Left ventricle myocardium inferior (tissue), 1 donor: Measurements from ENCODE around the gene VWCE. TPM values are rescaled to one million over a fixed set of nuclear protein-coding genes. Genes with fewer than 3 reads are reported as not detected.
A peak's percentile ranks its signal among the peaks of the same experiment; 100 is the strongest.

ENCODE experiments used
- DNase-seq: peaks from one replicate; pipeline ENCODE4 v3.0.0-alpha.2; 2020
- H3K27ac ChIP-seq: fragments of 200-600 bp; replicated peaks from 2 replicates; pipeline ENCODE4 v1.8.0; 2021
- H3K27me3 ChIP-seq: fragments of 200-600 bp; 2 replicates; pipeline ENCODE4 v1.8.0; 2021; ENCODE audit warnings: low read depth
- H3K36me3 ChIP-seq: fragments of 200-600 bp; 2 replicates; pipeline ENCODE4 v1.8.0; 2021
- H3K4me1 ChIP-seq: fragments of 200-600 bp; 2 replicates; pipeline ENCODE4 v1.8.0; 2021
- H3K4me3 ChIP-seq: fragments of 200-600 bp; 2 replicates; pipeline ENCODE4 v1.8.0; 2021; ENCODE audit warnings: mild to moderate bottlenecking, moderate library complexity
- H3K9me3 ChIP-seq: fragments of 200-600 bp; replicated peaks from 2 replicates; pipeline ENCODE4 v1.8.0; 2021
- intact Hi-C: fragments of 100-400 bp; cut with micrococcal nuclease; formaldehyde crosslinking; loops from one replicate; pipeline ENCODE4 v1.11.0; 2022
- total RNA-seq: library from RNA; stranded (reverse); fragmentation: NEBNext Ultra II Directional; extraction: Animal tissue kit (Norgen Biotek cat#: 25700); gene quantifications from one replicate; pipeline ENCODE4 v1.2.1, GENCODE V29; 2021
- TF ChIP-seq, protein P1 (sequence below): fragments of 200-600 bp; IDR thresholded peaks from 2 replicates; pipeline ENCODE4 v1.8.0; 2021; ENCODE audit warnings: antibody characterized with exemption, mild to moderate bottlenecking, borderline replicate concordance
- donor health status: DM: no; HTN: yes; CAD: no; lungs with severe emphysema.

The VWCE gene
- total RNA-seq, 1 donor from 2014 or later: 0.77 TPM

DNA sequence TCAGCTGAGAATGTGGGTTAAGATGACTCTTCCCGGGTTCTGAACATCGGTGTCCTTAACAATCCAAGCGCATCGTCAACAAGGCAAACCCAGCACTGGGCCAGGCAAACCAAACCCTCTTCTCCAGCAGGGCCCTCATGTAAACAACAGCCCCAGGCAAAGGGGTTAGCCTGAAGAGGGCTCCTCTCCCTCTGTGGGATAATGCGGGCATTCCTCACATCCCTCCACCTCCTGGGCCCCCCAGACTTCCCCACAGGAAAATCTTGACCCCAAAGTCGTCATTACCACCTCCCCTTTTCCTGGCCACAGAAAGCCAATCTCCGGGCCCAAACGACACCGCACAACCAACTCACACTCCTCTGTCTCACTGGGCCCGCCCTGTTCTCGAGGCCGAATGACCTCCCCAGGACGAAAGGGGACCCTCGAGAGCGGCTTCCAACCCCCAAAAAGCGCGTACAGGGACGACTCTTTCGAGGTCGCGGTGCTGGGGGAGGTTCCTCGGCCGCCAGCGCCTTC, 37.2 kb upstream of the VWCE start:
- H3K36me3 ChIP-seq: peaks cover 25% of the 10 kb centered on the region
- TF ChIP-seq, protein P1, sequence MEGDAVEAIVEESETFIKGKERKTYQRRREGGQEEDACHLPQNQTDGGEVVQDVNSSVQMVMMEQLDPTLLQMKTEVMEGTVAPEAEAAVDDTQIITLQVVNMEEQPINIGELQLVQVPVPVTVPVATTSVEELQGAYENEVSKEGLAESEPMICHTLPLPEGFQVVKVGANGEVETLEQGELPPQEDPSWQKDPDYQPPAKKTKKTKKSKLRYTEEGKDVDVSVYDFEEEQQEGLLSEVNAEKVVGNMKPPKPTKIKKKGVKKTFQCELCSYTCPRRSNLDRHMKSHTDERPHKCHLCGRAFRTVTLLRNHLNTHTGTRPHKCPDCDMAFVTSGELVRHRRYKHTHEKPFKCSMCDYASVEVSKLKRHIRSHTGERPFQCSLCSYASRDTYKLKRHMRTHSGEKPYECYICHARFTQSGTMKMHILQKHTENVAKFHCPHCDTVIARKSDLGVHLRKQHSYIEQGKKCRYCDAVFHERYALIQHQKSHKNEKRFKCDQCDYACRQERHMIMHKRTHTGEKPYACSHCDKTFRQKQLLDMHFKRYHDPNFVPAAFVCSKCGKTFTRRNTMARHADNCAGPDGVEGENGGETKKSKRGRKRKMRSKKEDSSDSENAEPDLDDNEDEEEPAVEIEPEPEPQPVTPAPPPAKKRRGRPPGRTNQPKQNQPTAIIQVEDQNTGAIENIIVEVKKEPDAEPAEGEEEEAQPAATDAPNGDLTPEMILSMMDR: no peak
- H3K27ac ChIP-seq: peak overlapping the region; percentile 95
- DNase-seq: no peak
- H3K4me3 ChIP-seq: peak overlapping the region; percentile 96
- no peaks in the 10 kb centered on the region for H3K27me3 ChIP-seq
- no peaks in the 10 kb centered on the region for H3K9me3 ChIP-seq
- intact Hi-C loops: no loop called here
- peaks cover 77% of the 10 kb centered on the region for H3K4me1 ChIP-seq

DNA sequence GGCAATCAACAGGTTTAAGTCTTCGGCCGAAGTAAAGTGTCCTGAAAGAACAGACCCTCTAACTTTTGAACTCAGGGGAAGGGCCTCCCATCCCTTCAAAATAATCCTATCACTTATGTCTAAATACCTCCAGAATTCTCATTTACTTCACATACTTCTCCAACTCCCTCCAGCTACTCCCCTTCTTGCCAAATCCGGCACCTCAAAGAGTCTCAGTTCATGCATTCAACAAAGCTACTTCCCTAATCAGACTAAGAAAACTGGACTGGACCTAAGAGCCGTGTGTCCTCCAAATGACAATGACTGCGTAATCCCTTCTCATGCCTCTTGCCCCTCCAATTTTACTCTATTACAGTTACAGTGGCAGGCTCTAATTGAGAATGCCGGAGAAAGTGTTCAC, 36.5 kb upstream of the VWCE start:
- intact Hi-C loops: no loop called here

DNA sequence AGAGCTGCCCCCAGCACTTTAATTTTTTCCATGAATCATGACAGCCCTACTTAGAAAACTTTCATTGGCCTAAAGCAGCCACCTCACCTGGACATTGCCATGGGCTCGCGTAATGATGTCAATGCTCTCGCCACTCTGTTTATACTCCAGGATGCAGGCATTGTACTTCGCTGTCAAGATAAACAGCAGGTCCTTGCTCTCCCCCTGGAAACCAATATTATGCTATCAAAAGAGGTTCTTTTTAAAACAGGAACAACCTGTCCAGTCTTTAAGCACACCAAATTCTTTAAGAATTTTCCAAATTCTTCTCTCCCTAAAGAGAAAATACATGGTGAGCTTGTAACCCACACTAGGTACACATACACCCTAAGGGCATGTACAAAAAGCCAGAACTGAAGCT, 34.8 kb upstream of the VWCE start:
- Histone ChIP-seq H3K27me3 (no peaks in the 10 kb centered on the region), H3K9me3 (no peaks in the 10 kb centered on the region), H3K36me3 (peaks cover 50% of the 10 kb centered on the region), H3K4me3 (no peak overlapping the region), H3K27ac (no peak overlapping the region), H3K4me1 (peaks cover 92% of the 10 kb centered on the region)
- DNase-seq: no peak
- intact Hi-C loops: no loop called here
- TF ChIP-seq, protein P1: no peak

More for the DNA sequence above, 36.5 kb upstream of the VWCE start:
- Histone ChIP-seq H3K9me3 (no peaks in the 10 kb centered on the region), H3K27ac (peak overlapping the region; percentile 95), H3K4me3 (peak overlapping the region; percentile 96), H3K27me3 (no peaks in the 10 kb centered on the region), H3K4me1 (peaks cover 84% of the 10 kb centered on the region), H3K36me3 (peaks cover 32% of the 10 kb centered on the region)
- TF ChIP-seq, protein P1: no peak
- no peak for DNase-seq

DNA sequence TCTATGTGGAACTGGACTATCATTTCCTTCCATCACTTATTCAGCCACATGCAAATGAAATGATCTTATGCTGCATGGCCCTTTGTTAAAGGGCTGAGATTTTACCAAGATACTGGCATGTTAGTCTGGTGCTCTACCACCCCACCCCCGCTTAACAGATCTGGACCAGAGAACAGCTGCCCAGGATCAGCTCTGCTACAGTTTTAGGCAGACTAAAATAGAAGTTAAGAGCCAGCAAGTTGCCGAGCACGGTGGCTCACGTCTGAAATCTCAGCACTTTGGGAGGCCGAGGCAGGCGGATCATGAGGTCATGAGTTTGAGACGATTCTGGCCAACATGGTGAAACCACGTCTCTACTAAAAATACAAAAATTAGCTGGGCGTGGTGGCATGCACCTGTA, 33.2 kb upstream of the VWCE start:
- TF ChIP-seq, protein P1: no peak
- Histone ChIP-seq H3K27me3 (no peaks in the 10 kb centered on the region), H3K27ac (peak overlapping the region; percentile 31), H3K9me3 (no peaks in the 10 kb centered on the region), H3K36me3 (peaks cover 65% of the 10 kb centered on the region), H3K4me3 (no peak overlapping the region), H3K4me1 (peaks cover 88% of the 10 kb centered on the region)
- DNase-seq: no peak
- intact Hi-C loops: no loop called here

DNA sequence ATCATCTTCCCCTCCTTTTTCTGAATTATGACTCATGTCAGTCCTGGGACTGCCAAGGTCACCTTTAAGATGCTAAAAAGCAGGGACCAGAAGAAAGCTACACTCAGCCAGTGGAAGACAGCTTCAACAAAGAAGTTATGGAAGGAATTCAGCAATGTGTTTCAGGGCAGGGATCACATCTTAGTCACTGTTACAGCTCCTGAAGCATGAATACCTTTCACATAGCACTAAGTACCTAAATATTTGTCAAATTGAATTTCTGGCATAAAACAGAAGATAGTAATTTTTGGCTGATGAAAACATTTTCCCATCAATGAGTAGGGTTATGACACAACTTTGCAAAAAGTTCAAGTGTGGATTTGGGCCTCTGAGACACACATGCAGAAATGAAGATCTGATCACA, 32.6 kb upstream of the VWCE start:
- Histone ChIP-seq H3K4me1 (peaks cover 82% of the 10 kb centered on the region), H3K9me3 (no peaks in the 10 kb centered on the region), H3K4me3 (no peak overlapping the region), H3K36me3 (peaks cover 72% of the 10 kb centered on the region), H3K27ac (peak overlapping the region; percentile 3), H3K27me3 (no peaks in the 10 kb centered on the region)
- no peak for DNase-seq
- intact Hi-C loops: no loop called here
- TF ChIP-seq, protein P1: no peak
